Uterus (tissue), 2 donors: ENCODE data around the gene PCDHB10.
"Not testable (repeated sequence)": the region's sequence is repeated elsewhere in the genome, so short reads cannot be mapped to it uniquely, and the experiment has no call there.

Experiments used
- POLR2A ChIP-seq, 2 donors: fragments of 450-650 bp; IDR thresholded peaks; one replicate each; pipeline ENCODE4 v1.6.1; 2016; ENCODE audit warnings: antibody characterized with exemption in 2 of 2, mild to moderate bottlenecking in 1 of 2, moderate library complexity in 1 of 2
- TF ChIP-seq, protein P1 (sequence below), 4 experiments: fragments of 200-600 bp in 2 of 4; fragments of 450-650 bp in 2 of 4; sonication (generic) in 2 of 4; IDR thresholded peaks; one replicate each; pipeline ENCODE4 v1.5.1; 2016 to 2019; ENCODE audit warnings: antibody characterized with exemption in 4 of 4, mild to moderate bottlenecking in 2 of 4, moderate library complexity in 1 of 4

DNA sequence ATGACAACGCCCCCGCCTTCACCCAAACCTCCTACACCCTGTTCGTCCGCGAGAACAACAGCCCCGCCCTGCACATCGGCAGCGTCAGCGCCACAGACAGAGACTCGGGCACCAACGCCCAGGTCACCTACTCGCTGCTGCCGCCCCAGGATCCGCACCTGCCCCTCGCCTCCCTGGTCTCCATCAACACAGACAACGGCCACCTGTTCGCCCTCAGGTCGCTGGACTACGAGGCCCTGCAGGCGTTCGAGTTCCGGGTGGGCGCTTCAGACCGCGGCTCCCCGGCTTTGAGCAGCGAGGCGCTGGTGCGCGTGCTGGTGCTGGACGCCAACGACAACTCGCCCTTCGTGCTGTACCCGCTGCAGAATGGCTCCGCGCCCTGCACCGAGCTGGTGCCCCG lies 12.8 kb upstream of the PCDHB10 start:
- TF ChIP-seq, protein P1, sequence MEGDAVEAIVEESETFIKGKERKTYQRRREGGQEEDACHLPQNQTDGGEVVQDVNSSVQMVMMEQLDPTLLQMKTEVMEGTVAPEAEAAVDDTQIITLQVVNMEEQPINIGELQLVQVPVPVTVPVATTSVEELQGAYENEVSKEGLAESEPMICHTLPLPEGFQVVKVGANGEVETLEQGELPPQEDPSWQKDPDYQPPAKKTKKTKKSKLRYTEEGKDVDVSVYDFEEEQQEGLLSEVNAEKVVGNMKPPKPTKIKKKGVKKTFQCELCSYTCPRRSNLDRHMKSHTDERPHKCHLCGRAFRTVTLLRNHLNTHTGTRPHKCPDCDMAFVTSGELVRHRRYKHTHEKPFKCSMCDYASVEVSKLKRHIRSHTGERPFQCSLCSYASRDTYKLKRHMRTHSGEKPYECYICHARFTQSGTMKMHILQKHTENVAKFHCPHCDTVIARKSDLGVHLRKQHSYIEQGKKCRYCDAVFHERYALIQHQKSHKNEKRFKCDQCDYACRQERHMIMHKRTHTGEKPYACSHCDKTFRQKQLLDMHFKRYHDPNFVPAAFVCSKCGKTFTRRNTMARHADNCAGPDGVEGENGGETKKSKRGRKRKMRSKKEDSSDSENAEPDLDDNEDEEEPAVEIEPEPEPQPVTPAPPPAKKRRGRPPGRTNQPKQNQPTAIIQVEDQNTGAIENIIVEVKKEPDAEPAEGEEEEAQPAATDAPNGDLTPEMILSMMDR (IDR thresholded peaks at IDR 0.05), result not testable (repeated sequence)
- not testable (repeated sequence) for TF ChIP-seq POLR2A (IDR thresholded peaks at IDR 0.05)
